C4-2B (cell line): ENCODE data around the gene ZNF669.

Experiments used
- ZFX ChIP-seq: fragments of 450-650 bp; IDR thresholded peaks from 2 replicates; pipeline ENCODE4 v1.6.1; 2017
- TF ChIP-seq, protein P1 (sequence below): fragments of 450-650 bp; conservative IDR thresholded peaks from 2 replicates; pipeline ENCODE4 v1.5.1; 2017; ENCODE audit warnings: mild to moderate bottlenecking

GRCh38 chr1:247114351-247115140 is 10.4 kb upstream of the ZNF669 start:
- TF ChIP-seq, protein P1, sequence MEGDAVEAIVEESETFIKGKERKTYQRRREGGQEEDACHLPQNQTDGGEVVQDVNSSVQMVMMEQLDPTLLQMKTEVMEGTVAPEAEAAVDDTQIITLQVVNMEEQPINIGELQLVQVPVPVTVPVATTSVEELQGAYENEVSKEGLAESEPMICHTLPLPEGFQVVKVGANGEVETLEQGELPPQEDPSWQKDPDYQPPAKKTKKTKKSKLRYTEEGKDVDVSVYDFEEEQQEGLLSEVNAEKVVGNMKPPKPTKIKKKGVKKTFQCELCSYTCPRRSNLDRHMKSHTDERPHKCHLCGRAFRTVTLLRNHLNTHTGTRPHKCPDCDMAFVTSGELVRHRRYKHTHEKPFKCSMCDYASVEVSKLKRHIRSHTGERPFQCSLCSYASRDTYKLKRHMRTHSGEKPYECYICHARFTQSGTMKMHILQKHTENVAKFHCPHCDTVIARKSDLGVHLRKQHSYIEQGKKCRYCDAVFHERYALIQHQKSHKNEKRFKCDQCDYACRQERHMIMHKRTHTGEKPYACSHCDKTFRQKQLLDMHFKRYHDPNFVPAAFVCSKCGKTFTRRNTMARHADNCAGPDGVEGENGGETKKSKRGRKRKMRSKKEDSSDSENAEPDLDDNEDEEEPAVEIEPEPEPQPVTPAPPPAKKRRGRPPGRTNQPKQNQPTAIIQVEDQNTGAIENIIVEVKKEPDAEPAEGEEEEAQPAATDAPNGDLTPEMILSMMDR, result no peak
- TF ChIP-seq ZFX, result no peak
